ENCODE data around the gene BOLA1. TPM values are rescaled to one million over a fixed set of nuclear protein-coding genes. Genes with fewer than 3 reads are reported as not detected.
"Not testable (repeated sequence)": the region's sequence is repeated elsewhere in the genome, so short reads cannot be mapped to it uniquely, and the experiment has no call there.

The BOLA1 gene
- total and polyA plus RNA-seq, 11 donors: 12.5 to 40.7 (median 15.4) TPM

DNA sequence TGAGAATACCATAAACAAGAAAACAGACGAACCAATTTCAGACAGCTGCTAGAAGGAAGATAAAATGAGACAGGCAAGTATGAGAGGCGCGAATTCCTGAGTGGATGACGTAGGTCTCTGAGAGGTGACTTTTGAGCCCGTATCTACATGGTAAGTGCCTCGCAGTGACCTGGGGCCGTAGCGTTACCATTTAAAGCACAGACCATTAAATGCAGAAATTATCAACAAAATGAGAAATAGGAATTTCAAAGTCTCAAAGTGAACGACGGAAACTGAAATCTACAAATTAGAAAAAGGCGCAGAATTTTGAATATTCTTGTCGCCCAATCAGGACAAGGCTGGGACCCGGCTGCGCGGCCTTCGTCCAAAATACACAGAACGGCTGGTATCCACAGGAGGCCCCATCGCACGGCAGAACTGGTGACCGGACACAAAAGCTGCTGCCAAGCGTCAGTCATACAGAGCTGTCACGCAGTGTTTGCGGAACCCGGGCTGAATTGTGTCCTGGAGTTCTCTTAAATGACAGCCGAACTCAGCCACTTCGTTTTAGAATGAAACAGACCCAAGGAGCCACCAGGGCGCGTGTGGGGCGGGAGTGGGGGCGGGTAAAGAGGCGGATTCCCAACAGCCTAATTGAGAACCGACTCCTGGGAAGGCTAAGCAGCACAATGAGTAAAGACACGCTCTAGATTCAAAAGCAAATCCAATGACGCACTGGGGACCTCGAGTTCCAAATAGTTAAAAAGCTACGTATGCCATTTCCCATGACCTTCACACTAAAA is 13.8 kb upstream of the BOLA1 start:
- Histone ChIP-seq H3K4me1 (peaks cover 0 to 29% (median 19%) of the 10 kb centered on the region in 12 donors), H3K4me3 (peak overlapping the region; percentile 53 to 86 (median 67)), H3K27ac (peak overlapping the region; percentile 80 to 100 (median 97)), H3K9me3 (no peaks in the 10 kb centered on the region), H3K27me3 (no peaks in the 10 kb centered on the region), H3K36me3 (no peaks in the 10 kb centered on the region)
- peak in 1 of 2 donors; percentile 44 for TF ChIP-seq POLR2A (IDR thresholded peaks at IDR 0.05)
- TF ChIP-seq, protein P1, sequence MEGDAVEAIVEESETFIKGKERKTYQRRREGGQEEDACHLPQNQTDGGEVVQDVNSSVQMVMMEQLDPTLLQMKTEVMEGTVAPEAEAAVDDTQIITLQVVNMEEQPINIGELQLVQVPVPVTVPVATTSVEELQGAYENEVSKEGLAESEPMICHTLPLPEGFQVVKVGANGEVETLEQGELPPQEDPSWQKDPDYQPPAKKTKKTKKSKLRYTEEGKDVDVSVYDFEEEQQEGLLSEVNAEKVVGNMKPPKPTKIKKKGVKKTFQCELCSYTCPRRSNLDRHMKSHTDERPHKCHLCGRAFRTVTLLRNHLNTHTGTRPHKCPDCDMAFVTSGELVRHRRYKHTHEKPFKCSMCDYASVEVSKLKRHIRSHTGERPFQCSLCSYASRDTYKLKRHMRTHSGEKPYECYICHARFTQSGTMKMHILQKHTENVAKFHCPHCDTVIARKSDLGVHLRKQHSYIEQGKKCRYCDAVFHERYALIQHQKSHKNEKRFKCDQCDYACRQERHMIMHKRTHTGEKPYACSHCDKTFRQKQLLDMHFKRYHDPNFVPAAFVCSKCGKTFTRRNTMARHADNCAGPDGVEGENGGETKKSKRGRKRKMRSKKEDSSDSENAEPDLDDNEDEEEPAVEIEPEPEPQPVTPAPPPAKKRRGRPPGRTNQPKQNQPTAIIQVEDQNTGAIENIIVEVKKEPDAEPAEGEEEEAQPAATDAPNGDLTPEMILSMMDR (IDR thresholded peaks at IDR 0.05): peak in 1 of 12 donors; percentile 8
- 0 to 1% (median 0%) methylated on average over 36 of the region's 36 CpGs for WGBS, 4 donors
- intact Hi-C loops (cut with DNase I): no loop called here
- peak; percentile 88 to 92 (median 89) for DNase-seq
- ATAC-seq: peak; percentile 56 to 71 (median 64)

DNA sequence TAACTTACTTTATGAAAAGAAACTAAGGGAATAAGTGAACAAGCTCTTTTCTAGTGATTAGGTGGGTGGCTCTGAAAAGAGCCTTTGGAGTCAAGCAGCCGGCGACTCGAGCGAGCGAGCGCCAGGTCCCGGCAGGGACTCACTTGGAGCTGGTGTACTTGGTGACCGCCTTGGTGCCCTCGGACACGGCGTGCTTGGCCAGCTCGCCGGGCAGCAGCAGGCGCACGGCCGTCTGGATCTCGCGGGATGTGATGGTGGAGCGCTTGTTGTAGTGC is 13.3 kb upstream of the BOLA1 start:
- H3K36me3 ChIP-seq; H3K9me3 ChIP-seq; intact Hi-C loops (cut with DNase I); H3K27me3 ChIP-seq: not testable (repeated sequence)
- Histone ChIP-seq H3K27ac (peak overlapping the region; percentile 80 to 100 (median 97)), H3K4me3 (peak overlapping the region; percentile 53 to 86 (median 67)), H3K4me1 (peaks cover 0 to 29% (median 19%) of the 10 kb centered on the region in 12 donors)
- DNase-seq: peak in 1 of 5 donors; percentile 10
- WGBS, 4 donors: 0 to 1% (median 1%) methylated on average over 6 to 19 of the region's 19 CpGs
- peak in 2 of 4 donors; percentile 1 to 5 for ATAC-seq

DNA sequence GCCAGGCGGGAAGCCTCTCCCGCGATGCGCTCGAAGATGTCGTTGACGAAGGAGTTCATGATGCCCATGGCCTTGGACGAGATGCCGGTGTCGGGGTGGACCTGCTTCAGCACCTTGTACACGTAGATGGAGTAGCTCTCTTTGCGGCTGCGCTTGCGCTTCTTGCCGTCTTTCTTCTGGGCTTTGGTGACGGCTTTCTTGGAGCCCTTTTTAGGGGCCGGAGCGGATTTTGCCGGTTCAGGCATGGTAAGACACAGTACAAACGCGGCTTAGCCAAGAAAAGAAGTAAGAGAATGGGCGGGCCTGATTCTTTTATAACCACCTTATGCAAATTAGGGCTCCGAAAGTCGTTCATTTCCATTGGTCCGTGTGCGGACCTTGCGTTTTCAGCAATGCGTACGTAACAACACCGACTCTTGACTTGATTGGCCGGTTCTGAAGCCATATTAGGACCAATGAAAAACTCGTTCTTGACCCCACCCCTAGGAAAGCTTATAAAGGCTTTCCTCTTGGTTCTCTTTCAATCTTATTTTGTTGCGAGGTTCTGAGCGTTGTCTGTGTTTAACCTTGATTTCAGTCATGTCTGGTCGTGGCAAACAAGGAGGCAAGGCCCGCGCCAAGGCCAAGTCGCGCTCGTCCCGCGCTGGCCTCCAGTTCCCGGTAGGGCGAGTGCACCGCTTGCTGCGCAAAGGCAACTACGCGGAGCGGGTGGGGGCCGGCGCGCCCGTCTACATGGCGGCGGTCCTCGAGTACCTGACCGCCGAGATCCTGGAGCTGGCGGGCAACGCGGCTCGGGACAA is 12.8 kb upstream of the BOLA1 start:
- Histone ChIP-seq H3K36me3 (no peaks in the 10 kb centered on the region), H3K9me3 (no peaks in the 10 kb centered on the region), H3K27me3 (no peaks in the 10 kb centered on the region), H3K4me1 (peaks cover 0 to 29% (median 19%) of the 10 kb centered on the region in 12 donors), H3K27ac (peak overlapping the region; percentile 87 to 100 (median 97)), H3K4me3 (peak overlapping the region; percentile 53 to 86 (median 67))
- DNase-seq: peak; percentile 83 to 94 (median 92)
- intact Hi-C loops (cut with DNase I): no loop called here
- TF ChIP-seq POLR2A (IDR thresholded peaks at IDR 0.05): peak; percentile 99
- TF ChIP-seq, protein P1 (IDR thresholded peaks at IDR 0.05): no peak
- 0% methylated on average over 60 to 62 of the region's 62 CpGs for WGBS, 4 donors
- peak; percentile 82 to 88 (median 86) for ATAC-seq

DNA sequence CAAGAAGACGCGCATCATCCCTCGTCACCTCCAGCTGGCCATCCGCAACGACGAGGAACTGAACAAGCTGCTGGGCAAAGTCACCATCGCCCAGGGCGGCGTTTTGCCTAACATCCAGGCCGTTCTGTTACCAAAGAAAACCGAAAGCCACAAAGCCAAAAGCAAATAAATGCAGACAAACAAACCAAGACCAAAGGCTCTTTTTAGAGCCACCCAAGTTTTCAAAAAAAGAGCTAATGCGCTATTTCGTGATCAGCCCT is 12.2 kb upstream of the BOLA1 start:
- peak overlapping the region; percentile 42 to 86 (median 67) for H3K4me3 ChIP-seq
- H3K36me3 ChIP-seq; H3K9me3 ChIP-seq; ATAC-seq; intact Hi-C loops (cut with DNase I); H3K27me3 ChIP-seq; DNase-seq: not testable (repeated sequence)
- peaks cover 0 to 29% (median 18%) of the 10 kb centered on the region in 12 donors for H3K4me1 ChIP-seq
- 0 to 1% (median 0%) methylated on average over 13 of the region's 13 CpGs for WGBS, 4 donors
- peak overlapping the region; percentile 87 to 100 (median 96) for H3K27ac ChIP-seq
